SU-DHL-6 (cell line): ENCODE data around the gene SPINK14.

Experiments
- EZH2phosphoT487 ChIP-seq: fragments of 200-600 bp; sonication (generic), shearing (Covaris generic); conservative IDR thresholded peaks from 2 replicates; pipeline ENCODE4 v1.6.1; 2018; ENCODE audit warnings: mild to moderate bottlenecking, antibody characterized with exemption, low read length, moderate library complexity, mixed read lengths
- TF ChIP-seq, protein P1 (sequence below): fragments of 200-600 bp; sonication (generic); IDR thresholded peaks from one replicate; pipeline ENCODE4 v1.5.1; 2017; ENCODE audit warnings: antibody characterized with exemption, mild to moderate bottlenecking, low read length, moderate library complexity; ENCODE audit not compliant: insufficient read depth, poor library complexity, severe bottlenecking

DNA sequence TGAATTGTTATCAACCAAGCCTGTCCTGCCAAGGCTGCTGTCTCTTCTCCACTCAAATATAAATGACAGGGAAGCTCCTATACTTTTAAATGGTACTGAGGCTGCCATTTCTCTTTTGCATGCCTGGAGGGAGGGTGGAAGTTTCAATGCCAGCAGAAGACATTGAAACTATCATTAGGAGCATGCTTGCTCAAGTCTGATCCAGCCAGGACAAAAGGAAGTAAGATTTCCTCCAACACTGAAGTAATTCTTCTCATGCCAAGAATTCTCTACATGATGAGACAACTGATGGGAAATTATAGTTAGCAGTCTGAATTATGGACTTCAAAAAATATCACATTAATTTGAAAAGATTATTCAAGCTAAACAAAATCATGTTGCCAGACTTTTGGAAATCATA lies 39.9 kb downstream of the SPINK14 start:
- TF ChIP-seq, protein P1, sequence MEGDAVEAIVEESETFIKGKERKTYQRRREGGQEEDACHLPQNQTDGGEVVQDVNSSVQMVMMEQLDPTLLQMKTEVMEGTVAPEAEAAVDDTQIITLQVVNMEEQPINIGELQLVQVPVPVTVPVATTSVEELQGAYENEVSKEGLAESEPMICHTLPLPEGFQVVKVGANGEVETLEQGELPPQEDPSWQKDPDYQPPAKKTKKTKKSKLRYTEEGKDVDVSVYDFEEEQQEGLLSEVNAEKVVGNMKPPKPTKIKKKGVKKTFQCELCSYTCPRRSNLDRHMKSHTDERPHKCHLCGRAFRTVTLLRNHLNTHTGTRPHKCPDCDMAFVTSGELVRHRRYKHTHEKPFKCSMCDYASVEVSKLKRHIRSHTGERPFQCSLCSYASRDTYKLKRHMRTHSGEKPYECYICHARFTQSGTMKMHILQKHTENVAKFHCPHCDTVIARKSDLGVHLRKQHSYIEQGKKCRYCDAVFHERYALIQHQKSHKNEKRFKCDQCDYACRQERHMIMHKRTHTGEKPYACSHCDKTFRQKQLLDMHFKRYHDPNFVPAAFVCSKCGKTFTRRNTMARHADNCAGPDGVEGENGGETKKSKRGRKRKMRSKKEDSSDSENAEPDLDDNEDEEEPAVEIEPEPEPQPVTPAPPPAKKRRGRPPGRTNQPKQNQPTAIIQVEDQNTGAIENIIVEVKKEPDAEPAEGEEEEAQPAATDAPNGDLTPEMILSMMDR = no peak
- TF ChIP-seq EZH2phosphoT487 = no peak
